ENCODE data around the gene ETV7.

ETV7 gene

DNA sequence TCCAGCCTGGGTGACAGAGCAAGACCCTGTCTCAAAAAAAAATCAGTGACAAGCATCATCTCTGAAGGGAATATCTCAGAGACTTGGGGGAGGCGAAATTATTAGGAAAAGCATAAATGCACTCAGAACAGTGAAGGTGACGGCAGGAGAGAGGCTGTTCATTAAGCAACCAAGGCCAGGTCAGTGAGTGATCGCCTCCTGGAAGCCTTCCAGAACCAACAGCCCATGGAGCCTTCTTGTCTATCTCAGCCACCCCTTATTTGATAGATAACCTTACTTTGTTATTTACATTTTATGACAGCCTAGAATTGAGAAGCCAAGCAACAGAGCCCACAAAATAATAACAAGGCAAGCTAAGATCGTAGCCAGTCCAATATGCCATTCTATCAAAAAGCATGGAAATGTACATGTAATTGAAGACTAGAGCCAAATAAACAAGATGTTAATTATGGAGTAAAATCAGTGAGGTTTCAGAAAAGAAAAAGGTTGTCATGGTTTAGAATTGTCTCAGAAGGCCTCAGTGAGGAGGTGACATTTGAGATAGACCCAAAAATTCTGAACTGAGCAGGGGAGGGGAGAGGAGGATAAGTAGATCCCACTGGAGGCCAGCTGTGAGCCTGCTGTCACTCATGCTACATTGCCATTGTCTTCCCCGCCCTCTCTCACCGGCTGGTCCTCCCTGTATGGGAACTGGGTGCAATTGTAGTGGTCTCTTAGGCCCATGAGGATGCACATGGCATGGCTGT, 68.6 kb downstream of the ETV7 start:
- DNase-seq, result no peak

DNA sequence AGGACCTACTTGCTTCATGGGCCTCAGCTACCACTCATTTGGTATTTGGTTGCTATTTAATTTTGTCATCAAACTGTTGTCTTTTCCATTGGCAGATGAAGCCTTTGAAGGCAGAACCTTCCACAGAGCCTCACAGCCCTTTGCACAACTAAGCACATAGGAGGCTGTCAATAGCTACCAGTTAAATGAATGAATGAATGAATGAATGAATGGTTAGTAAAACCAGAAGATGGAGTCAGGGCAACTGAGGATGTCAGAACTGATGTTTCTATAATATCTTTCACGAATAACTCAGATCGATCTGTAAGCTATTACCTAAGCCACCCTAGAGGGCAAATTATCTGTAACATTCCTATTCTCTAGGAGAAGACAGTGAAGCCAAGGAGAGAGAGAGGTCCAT, 69.8 kb downstream of the ETV7 start:
- no peak for DNase-seq
